WERI-Rb-1 (cell line): Measurements from ENCODE around the gene PMVK.

Experiments
- DNase-seq: peaks from one replicate; pipeline ENCODE4 v3.0.0-alpha.2; 2020
- H3K27ac ChIP-seq: fragments of 250-450 bp; sonication (Bioruptor Pico); 2 replicates; pipeline ENCODE4 v1.5.1; 2020; ENCODE audit warnings: mild to moderate bottlenecking, moderate library complexity
- H3K27me3 ChIP-seq: fragments of 250-450 bp; sonication (Bioruptor Pico); 2 replicates; pipeline ENCODE4 v1.5.1; 2021; ENCODE audit warnings: mild to moderate bottlenecking, low read depth, moderate library complexity; ENCODE audit not compliant: insufficient read depth, severe bottlenecking
- H3K36me3 ChIP-seq: fragments of 250-450 bp; sonication (Bioruptor Pico); 2 replicates; pipeline ENCODE4 v1.5.1; 2020; ENCODE audit warnings: mild to moderate bottlenecking, moderate library complexity
- H3K4me3 ChIP-seq: 2 replicates; pipeline ENCODE4 v1.5.1; 2011; ENCODE audit warnings: low read depth, mild to moderate bottlenecking, control low read depth, low read length
- H3K9me3 ChIP-seq: fragments of 250-450 bp; sonication (Bioruptor Pico); 2 replicates; pipeline ENCODE4 v1.5.1; 2021; ENCODE audit warnings: mild to moderate bottlenecking, moderate library complexity; ENCODE audit not compliant: severe bottlenecking
- CTCF ChIP-seq: IDR thresholded peaks from 2 replicates; pipeline ENCODE4 v1.5.1; 2011; ENCODE audit warnings: low read depth, mild to moderate bottlenecking, control low read depth, inconsistent platforms, low read length

PMVK gene

GRCh38 chr1:154886281-154887015 is 50.1 kb downstream of the PMVK start:
- Histone ChIP-seq H3K27ac (no peak overlapping the region), H3K4me3 (no peak overlapping the region), H3K9me3 (no peaks in the 10 kb centered on the region), H3K27me3 (no peaks in the 10 kb centered on the region), H3K36me3 (no peaks in the 10 kb centered on the region)
- no peak for TF ChIP-seq CTCF
- DNase-seq: no peak

- Histone ChIP-seq H3K27me3 (peaks cover 1% of the 10 kb centered on the region), H3K4me3 (no peak overlapping the region), H3K36me3 (no peaks in the 10 kb centered on the region), H3K9me3 (no peaks in the 10 kb centered on the region), H3K27ac (no peak overlapping the region)
- no peak for DNase-seq
- no peak for TF ChIP-seq CTCF
These were observed 51.4 kb downstream of the PMVK start for GRCh38 chr1:154884869-154885701.

GRCh38 chr1:154883919-154884868 is 52.3 kb downstream of the PMVK start:
- Histone ChIP-seq H3K36me3 (no peaks in the 10 kb centered on the region), H3K9me3 (no peaks in the 10 kb centered on the region), H3K4me3 (no peak overlapping the region), H3K27ac (no peak overlapping the region), H3K27me3 (peaks cover 10% of the 10 kb centered on the region)
- TF ChIP-seq CTCF: no peak
- DNase-seq: no peak

GRCh38 chr1:154881820-154882535 is 54.5 kb downstream of the PMVK start:
- Histone ChIP-seq H3K36me3 (no peaks in the 10 kb centered on the region), H3K27me3 (peaks cover 16% of the 10 kb centered on the region), H3K9me3 (no peaks in the 10 kb centered on the region), H3K27ac (no peak overlapping the region), H3K4me3 (no peak overlapping the region)
- no peak for DNase-seq
- TF ChIP-seq CTCF: no peak

GRCh38 chr1:154880671-154881070 is 55.8 kb downstream of the PMVK start:
- Histone ChIP-seq H3K27me3 (peaks cover 25% of the 10 kb centered on the region), H3K9me3 (no peaks in the 10 kb centered on the region), H3K27ac (no peak overlapping the region), H3K36me3 (no peaks in the 10 kb centered on the region), H3K4me3 (no peak overlapping the region)
- DNase-seq: no peak
- no peak for TF ChIP-seq CTCF
